CD4-positive, alpha-beta T cell treated with Interleukin-10 for 1 hour (primary cell): ENCODE results near the gene IL12RB2.

Source experiments
- DNase-seq: peaks from one replicate; pipeline ENCODE4 v3.0.0-alpha.2; 2020

Gene IL12RB2

DNA sequence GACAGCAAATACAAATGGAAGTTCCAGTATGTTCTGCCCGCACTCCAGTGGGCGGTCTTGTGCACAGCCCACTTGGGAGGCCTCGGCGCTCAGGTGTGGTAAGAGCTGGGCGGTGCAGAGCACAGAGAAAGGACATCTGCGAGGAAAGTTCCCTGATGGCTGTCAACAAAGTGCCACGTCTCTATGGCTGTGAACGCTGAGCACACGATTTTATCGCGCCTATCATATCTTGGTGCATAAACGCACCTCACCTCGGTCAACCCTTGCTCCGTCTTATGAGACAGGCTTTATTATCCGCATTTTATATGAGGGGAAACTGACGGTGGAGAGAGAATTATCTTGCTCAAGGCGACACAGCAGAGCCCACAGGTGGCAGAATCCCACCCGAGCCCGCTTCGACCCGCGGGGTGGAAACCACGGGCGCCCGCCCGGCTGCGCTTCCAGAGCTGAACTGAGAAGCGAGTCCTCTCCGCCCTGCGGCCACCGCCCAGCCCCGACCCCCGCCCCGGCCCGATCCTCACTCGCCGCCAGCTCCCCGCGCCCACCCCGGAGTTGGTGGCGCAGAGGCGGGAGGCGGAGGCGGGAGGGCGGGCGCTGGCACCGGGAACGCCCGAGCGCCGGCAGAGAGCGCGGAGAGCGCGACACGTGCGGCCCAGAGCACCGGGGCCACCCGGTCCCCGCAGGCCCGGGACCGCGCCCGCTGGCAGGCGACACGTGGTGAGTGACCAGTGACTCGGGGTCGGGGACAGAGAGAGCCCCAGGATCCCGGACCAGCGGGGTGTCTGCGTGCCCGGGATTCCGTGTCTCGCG is at the start of gene IL12RB2:
IL12RB2 (plus strand) TSS at position 623 of the 810 bp plus-strand sequence. CDS start 12,496 bp downstream, outside the sequence.
- peak; percentile 34 for DNase-seq

DNA sequence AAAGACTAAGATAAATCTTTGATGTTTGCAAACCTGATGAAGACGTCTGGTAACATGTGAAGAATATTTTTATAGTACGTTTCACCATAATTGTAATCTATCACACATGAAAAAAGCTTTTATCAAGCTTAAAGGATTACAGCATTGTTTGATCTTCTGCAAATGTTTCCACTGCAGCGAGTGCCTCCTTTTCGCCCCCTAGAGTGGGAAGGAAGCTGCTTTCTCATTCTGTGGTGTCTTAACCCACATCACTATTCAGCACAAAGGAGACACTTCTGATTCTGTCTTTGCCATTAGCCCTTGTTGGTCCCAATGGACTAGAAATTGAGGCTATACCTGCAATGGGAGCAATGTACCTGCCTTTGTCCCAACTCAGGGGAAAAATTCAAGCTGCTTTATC is 46.0 kb upstream of the IL12RB2 start:
- DNase-seq, result peak; percentile 31

DNA sequence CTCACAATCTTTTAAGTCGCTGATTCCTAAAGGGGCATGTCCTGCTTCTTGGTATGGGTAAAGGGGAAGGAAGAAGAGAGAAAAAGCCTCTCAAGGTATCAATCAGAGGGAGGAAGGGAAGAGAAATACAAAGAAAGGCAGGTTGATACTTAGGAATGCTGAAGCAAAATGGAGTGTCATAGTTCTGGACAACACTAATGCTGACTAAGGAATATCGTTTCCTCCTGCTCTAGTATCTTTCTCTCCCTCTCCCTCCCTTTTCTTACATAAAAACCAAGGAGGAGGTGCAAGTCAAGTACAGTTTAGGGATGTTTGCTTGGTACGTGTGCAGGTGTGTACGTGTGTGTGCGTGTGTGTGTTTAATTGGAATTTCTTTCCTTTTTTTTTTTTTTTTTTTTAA is 44.9 kb upstream of the IL12RB2 start:
- no peak for DNase-seq

DNA sequence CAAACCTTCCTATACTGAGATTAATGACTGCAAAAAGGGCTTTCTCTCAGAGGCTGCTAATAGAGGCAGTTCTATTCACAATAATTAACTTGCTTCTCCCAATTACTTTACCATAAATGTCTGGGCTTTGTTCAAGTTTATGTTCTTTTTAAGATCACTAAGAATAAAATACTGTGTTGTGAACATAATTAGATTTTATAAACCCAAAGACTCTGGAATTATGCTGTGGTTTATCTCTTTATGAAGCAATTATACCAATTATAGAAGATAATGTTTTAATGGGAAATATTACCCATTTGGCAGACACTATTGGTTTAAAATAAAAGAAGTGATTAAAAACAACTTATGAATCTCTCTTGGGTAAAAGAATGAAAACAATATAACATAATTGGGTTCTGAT is 43.5 kb upstream of the IL12RB2 start:
- no peak for DNase-seq

DNA sequence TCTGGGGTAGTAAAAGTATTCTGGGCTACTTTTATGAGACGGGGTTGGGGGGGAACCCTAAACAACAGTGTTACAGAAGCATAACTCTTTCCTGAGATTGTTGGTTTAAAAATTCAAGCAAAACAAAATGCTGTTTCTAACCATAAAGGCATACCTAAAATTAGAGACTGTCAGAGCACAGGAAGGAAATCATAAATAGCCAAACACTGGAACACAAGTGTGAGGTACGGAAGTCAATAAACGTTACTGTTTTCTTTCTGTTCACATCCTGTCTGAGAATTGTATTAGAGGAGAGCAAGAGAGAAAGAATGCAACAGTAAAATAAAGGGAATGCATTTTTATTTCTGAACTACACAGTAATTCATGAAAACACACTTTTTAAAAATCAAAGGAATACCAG is 42.8 kb upstream of the IL12RB2 start:
- DNase-seq, result peak; percentile 5

- DNase-seq, result no peak
These were observed 38.6 kb upstream of the IL12RB2 start for GRCh38 chr1:67269061-67269460.

DNA sequence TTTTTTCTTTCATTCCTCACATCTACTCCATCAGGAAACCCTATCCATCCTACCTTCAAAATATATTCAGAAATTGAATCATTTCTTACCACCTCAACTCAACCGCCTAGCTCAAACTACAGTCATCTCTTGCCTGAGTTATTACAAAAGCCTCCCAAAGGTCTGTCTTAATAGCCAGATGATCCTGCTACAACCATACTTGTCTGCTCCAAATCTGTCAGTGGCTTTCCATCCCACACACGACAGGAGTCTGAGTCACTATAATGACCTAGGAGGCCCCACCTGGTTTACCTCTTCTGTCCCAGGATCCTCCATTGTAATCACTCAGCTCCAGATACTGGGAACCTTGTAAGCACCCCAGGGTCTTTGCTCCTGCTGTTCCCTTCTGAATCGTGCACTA is 37.1 kb upstream of the IL12RB2 start:
- DNase-seq, result no peak

GRCh38 chr1:67273591-67273990 is 34.1 kb upstream of the IL12RB2 start:
- DNase-seq, result no peak

DNA sequence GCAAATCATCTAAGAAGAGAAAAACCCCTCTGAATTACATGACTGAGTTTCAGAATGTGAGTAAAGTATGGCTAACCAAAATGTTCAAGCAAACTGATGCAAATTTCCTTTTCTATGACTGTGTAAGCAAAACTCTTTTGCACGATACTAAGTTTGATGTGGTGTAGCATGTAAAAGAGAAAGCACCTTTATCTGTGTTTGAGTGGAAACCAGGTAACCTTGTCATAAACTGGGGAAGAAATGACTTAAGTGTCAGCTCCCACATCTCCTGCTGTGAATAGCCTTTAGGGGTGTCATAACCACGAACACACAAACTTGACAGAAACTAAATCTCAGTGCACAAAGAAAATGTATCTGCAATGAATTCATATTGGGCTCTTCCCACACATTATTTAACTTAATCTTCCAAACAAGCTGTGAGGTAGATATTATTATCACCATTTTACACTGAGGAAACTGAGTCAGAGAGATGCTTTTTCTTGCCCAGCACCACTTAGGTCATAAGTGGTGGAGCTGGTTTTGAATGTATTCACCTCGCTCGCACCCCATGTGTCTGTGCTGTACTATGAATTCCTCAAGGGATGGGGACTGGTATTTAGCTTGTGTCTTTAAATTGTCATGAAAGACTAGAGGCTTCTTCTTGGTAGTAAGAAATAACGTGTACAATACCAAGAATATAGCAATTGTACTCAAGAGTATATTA is 32.9 kb upstream of the IL12RB2 start:
- DNase-seq, result peak; percentile 6

DNA sequence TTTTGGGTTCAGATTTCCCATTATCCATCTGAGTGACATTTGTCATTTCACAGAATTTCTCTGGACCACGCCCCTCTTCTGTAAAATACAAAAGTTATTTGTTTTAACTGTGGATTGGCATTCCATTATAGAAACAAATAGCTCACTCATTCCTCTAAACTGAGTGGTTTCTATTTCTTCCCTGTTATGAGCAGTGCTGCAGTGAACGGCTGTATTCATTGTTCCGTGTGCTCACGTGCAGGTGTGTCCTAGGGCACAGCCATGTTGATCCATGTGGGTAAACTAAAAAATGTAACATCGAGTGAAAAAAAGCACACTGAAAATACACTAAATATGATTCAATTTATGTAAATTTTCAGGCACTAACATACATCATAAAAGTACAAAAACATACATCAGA is 27.0 kb upstream of the IL12RB2 start:
- no peak for DNase-seq

- DNase-seq, result no peak
These were observed 26.4 kb upstream of the IL12RB2 start for GRCh38 chr1:67281244-67281643.

DNA sequence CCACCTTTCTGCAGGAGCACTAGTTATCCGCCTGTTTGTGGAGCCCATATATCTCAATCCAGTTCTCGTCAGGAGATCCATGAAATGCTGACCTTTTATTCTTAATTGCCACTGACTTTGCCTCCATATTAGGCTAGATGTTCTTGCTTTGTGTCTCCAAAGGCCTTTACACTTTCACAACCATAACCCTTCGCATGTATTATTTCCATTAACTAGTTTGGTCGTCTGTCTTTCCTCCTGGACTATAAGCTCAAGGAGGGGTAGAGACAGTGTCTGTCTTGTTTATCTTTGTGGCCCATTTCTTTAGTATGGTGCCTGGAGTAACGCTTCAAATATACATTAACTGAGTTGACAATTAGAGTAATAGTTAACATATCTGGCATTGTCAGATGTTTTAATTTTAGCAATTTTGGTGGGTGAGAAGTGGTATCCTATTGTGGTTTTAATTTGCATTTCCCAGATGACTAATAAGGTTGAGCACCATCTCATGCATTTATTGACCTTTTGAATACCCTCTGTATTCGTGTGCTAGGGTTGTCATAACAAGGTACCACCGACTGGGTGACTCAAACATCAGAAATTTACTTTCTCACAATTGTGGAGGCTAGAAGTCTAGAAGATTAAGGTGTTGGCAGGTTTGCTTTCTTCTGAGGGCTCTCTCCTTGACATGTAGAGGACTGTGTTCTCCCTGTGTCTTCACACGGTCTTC is 21.7 kb upstream of the IL12RB2 start:
- DNase-seq, result no peak

GRCh38 chr1:67290236-67290635 is 17.4 kb upstream of the IL12RB2 start:
- no peak for DNase-seq

GRCh38 chr1:67294836-67295617 is 12.6 kb upstream of the IL12RB2 start:
- DNase-seq, result no peak

DNA sequence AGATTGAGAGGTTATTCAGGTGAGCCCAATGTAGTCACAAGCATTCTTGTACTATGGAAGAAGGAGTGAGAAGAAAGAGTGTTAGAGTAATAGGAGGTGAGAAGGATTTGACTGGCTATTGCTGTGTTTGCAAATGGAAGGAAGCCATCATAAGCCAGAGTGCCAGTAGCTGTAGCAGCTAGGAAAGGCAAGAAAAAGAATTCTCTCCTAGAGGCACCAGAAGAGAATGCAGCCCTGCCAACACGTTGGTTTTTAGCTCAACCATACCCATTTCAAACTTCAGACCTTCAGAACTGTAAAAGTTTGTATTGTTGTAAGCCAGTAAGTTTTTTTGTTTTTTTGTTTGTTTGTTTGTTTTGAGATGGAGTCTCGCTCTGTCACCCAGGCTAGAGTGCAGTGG is 8.9 kb upstream of the IL12RB2 start:
- DNase-seq, result no peak

DNA sequence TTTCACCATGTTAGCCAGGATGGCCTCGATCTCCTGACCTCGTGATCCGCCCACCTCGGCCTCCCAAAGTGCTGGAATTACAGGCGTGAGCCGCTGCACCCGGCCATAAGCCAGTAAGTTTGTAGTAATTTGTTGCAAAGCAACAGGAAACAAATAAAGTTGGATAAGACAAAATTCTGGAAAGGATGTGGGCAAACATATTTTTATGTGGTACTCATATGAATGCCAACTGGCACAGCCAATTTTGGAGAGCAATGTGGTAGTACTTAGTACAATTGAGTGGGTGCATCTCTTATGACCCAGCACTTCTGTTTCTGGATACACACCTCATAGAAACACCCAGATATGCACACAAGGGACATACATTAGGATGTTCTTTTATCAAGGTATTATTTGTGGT is 8.4 kb upstream of the IL12RB2 start:
- no peak for DNase-seq

GRCh38 chr1:67300561-67300960 is 7.1 kb upstream of the IL12RB2 start:
- no peak for DNase-seq

- DNase-seq, result no peak
These were observed 3.6 kb upstream of the IL12RB2 start for GRCh38 chr1:67304023-67304422.

- no peak for DNase-seq
These were observed 1.1 kb upstream of the IL12RB2 start for GRCh38 chr1:67306547-67306946.

DNA sequence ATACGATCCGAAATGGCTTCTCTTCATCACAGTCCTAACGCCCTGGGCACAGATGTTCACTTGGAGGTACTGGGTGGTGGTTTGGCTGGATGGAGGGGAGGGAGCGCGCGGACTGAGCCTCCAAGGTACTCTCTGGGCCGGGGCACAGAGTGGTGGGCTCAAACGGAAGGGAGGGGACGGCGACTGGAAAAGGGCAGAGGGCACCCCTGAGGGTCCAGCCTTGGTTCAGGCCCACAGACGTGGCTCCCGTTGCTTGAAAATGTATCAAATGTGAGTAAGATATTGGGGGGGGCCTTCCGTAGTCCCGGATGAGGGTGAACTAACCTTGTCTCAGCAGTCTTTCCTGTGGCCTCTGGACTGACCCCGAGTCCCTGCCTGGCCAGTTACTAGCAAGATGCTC is 463 bp downstream of the IL12RB2 start:
- no peak for DNase-seq

GRCh38 chr1:67312615-67313014 is 4.9 kb downstream of the IL12RB2 start:
- DNase-seq, result no peak

- DNase-seq, result no peak
These were observed 6.4 kb downstream of the IL12RB2 start for GRCh38 chr1:67313934-67314671.
